A549 (cell line): ENCODE results near the gene BTF3. TPM values are rescaled to one million over a fixed set of nuclear protein-coding genes. Genes with fewer than 3 reads are reported as not detected.

Experiments used
- ATAC-seq, 2 experiments: fragments of 200-7000 bp in 1 of 2; fragments of >200 bp in 1 of 2; cut with Nextera tagmentation in 1 of 2; cut with Tn5 transposase in 1 of 2; 3 replicates each; pipeline versions ENCODE4 v1.8.0 to v1.9.1; 2018 to 2020; ENCODE audit warnings: mild to moderate bottlenecking in 1 of 2, moderate library complexity in 1 of 2
- CTCF ChIA-PET: fragments of 300-600 bp; sonication (Branson Sonifier 250); formaldehyde crosslinking; extraction: SDS; loops from one replicate; lab custom pipeline; 2021; ENCODE audit warnings: antibody characterized with exemption, inconsistent platforms; lab: Yijun Ruan, JAX
- POLR2A ChIA-PET: fragments of 350-600 bp; formaldehyde crosslinking; extraction: SDS; loops from one replicate; lab custom pipeline; 2021; ENCODE audit warnings: antibody characterized with exemption, inconsistent platforms; lab: Yijun Ruan, JAX
- DNase-seq, 2 experiments: peaks; one replicate each; pipeline versions ENCODE4 v3.0.0 to v3.0.0-alpha.2; 2011 to 2016; ENCODE audit warnings: low read depth in 1 of 2, low spot score in 1 of 2
- FAIRE-seq: peaks from 2 replicates; lab custom pipeline; 2011; peaks lifted over from hg19 to GRCh38; lab: Jason Lieb, UNC
- H3K27ac ChIP-seq, 2 experiments: fragments of >200 bp; sonication (Bioruptor Twin); formaldehyde crosslinking; 3 replicates each; pipeline ENCODE4 v1.5.1; 2016 to 2017
- H3K4me1 ChIP-seq: fragments of >200 bp; sonication (Bioruptor Twin); formaldehyde crosslinking; 3 replicates; pipeline ENCODE4 v1.6.1; 2016
- H3K4me2 ChIP-seq: fragments of >200 bp; sonication (Bioruptor Twin); formaldehyde crosslinking; 3 replicates; pipeline ENCODE4 v1.6.1; 2016
- H3K4me3 ChIP-seq: fragments of >200 bp; sonication (Bioruptor Twin); formaldehyde crosslinking; 3 replicates; pipeline ENCODE4 v1.5.1; 2016
- H3K9me3 ChIP-seq: fragments of >200 bp; sonication (Bioruptor Twin); formaldehyde crosslinking; 3 replicates; pipeline ENCODE4 v1.6.1; 2016
- ATOH8 ChIP-seq: fragments of 250-450 bp; sonication (Bioruptor Pico); IDR thresholded peaks from 2 replicates; pipeline ENCODE4 v1.5.0; 2020; ENCODE audit warnings: low read depth, mild to moderate bottlenecking, moderate library complexity
- BCL3 ChIP-seq: fragments of >200 bp; sonication (Bioruptor Twin); formaldehyde crosslinking; IDR thresholded peaks from 3 replicates; pipeline ENCODE4 v1.6.1; 2016
- BHLHE40 ChIP-seq: IDR thresholded peaks from 2 replicates; pipeline ENCODE4 v1.6.1; 2012; ENCODE audit warnings: low read depth, low read length, inconsistent platforms
- CBX2 ChIP-seq: fragments of 200-600 bp; sonication (generic); IDR thresholded peaks from 2 replicates; pipeline ENCODE4 v1.6.1; 2016; ENCODE audit warnings: low read depth, mild to moderate bottlenecking, borderline replicate concordance
- CBX8 ChIP-seq: fragments of 200-600 bp; sonication (generic); IDR thresholded peaks from 2 replicates; pipeline ENCODE4 v1.6.1; 2016
- CHD2 ChIP-seq: fragments of 150-350 bp; IDR thresholded peaks from 2 replicates; pipeline ENCODE4 v1.6.1; 2014; ENCODE audit warnings: low read length; ENCODE audit not compliant: partially characterized antibody
- EHMT2 ChIP-seq: fragments of 200-600 bp; sonication (generic); IDR thresholded peaks from 2 replicates; pipeline ENCODE4 v1.6.1; 2016; ENCODE audit warnings: antibody characterized with exemption, low read depth, mild to moderate bottlenecking, moderate library complexity
- EP300 ChIP-seq, 2 experiments: fragments of >200 bp; sonication (Bioruptor Twin); formaldehyde crosslinking; IDR thresholded peaks; 2 replicates in 1 of 2; 3 replicates in 1 of 2; pipeline ENCODE4 v1.6.1; 2016 to 2017
- FOSB ChIP-seq: fragments of 250-450 bp; sonication (Bioruptor Pico); IDR thresholded peaks from 2 replicates; pipeline ENCODE4 v1.5.0; 2020; ENCODE audit warnings: mild to moderate bottlenecking, moderate library complexity
- FOSL2 ChIP-seq, 2 experiments: fragments of 450-650 bp in 1 of 2; fragments of >200 bp in 1 of 2; sonication (Bioruptor Twin) in 1 of 2; formaldehyde crosslinking; IDR thresholded peaks; 2 replicates each; pipeline versions ENCODE4 v1.5.0 to v1.6.1; 2016 to 2020; ENCODE audit warnings: mild to moderate bottlenecking in 1 of 2, moderate library complexity in 1 of 2
- FOXS1 ChIP-seq: fragments of 250-450 bp; sonication (Bioruptor Pico); IDR thresholded peaks from 2 replicates; pipeline ENCODE4 v1.5.0; 2020; ENCODE audit warnings: mild to moderate bottlenecking, moderate library complexity
- HDAC2 ChIP-seq: fragments of 200-600 bp; sonication (generic); IDR thresholded peaks from 2 replicates; pipeline ENCODE4 v1.6.1; 2016
- HES2 ChIP-seq: fragments of >200 bp; sonication (Bioruptor Twin); formaldehyde crosslinking; IDR thresholded peaks from 2 replicates; pipeline ENCODE4 v1.6.1; 2016
- HOXB5 ChIP-seq: fragments of 250-450 bp; sonication (Bioruptor Pico); IDR thresholded peaks from 2 replicates; pipeline ENCODE4 v1.5.0; 2020; ENCODE audit warnings: mild to moderate bottlenecking, moderate library complexity
- KDM5A ChIP-seq: fragments of 200-600 bp; sonication (generic); IDR thresholded peaks from 2 replicates; pipeline ENCODE4 v1.6.1; 2016; ENCODE audit warnings: antibody characterized with exemption, mild to moderate bottlenecking
- MAFK ChIP-seq: fragments of 450-650 bp; IDR thresholded peaks from 2 replicates; pipeline ENCODE4 v1.6.1; 2014; ENCODE audit not compliant: partially characterized antibody
- MAX ChIP-seq: IDR thresholded peaks from 2 replicates; pipeline ENCODE4 v1.6.1; 2012
- MAZ ChIP-seq: fragments of 150-350 bp; IDR thresholded peaks from 2 replicates; pipeline ENCODE4 v1.6.1; 2014; ENCODE audit warnings: antibody characterized with exemption, low read depth, low read length, borderline replicate concordance
- MYC ChIP-seq: IDR thresholded peaks from 2 replicates; pipeline ENCODE4 v1.6.1; 2012; ENCODE audit warnings: mild to moderate bottlenecking, inconsistent platforms, low read length, improper control_type of control experiment, borderline replicate concordance
- NFE2L2 ChIP-seq: fragments of 150-350 bp; conservative IDR thresholded peaks from 2 replicates; pipeline ENCODE4 v1.6.1; 2014; ENCODE audit warnings: low read length
- NPAS2 ChIP-seq: fragments of 250-450 bp; sonication (Bioruptor Pico); IDR thresholded peaks from 2 replicates; pipeline ENCODE4 v1.8.0; 2022; ENCODE audit warnings: mild to moderate bottlenecking, moderate library complexity, borderline replicate concordance
- PHF8 ChIP-seq: fragments of 200-600 bp; sonication (generic); IDR thresholded peaks from 2 replicates; pipeline ENCODE4 v1.6.1; 2016; ENCODE audit warnings: low read depth, mild to moderate bottlenecking, antibody characterized with exemption, moderate library complexity, borderline replicate concordance
- POLR2A ChIP-seq: IDR thresholded peaks from 2 replicates; pipeline ENCODE4 v1.6.1; 2012; ENCODE audit warnings: mild to moderate bottlenecking, low read length
- RARB ChIP-seq: fragments of 250-450 bp; sonication (Bioruptor Pico); IDR thresholded peaks from 2 replicates; pipeline ENCODE4 v1.8.0; 2021; ENCODE audit warnings: mild to moderate bottlenecking, moderate library complexity
- RFX5 ChIP-seq: fragments of 450-650 bp; IDR thresholded peaks from 2 replicates; pipeline ENCODE4 v1.7.1; 2014; ENCODE audit warnings: antibody characterized with exemption, mild to moderate bottlenecking, moderate library complexity
- RNF2 ChIP-seq: fragments of 200-600 bp; sonication (generic); IDR thresholded peaks from 2 replicates; pipeline ENCODE4 v1.6.1; 2016; ENCODE audit warnings: low read depth, mild to moderate bottlenecking, antibody characterized with exemption, moderate library complexity, borderline replicate concordance
- SREBF2 ChIP-seq: fragments of 450-650 bp; IDR thresholded peaks from 2 replicates; pipeline ENCODE4 v1.6.1; 2014; ENCODE audit warnings: mild to moderate bottlenecking, moderate library complexity
- TFCP2L1 ChIP-seq: fragments of 250-450 bp; sonication (Bioruptor Pico); IDR thresholded peaks from 2 replicates; pipeline ENCODE4 v1.5.0; 2021; ENCODE audit warnings: mild to moderate bottlenecking
- TP53 ChIP-seq: fragments of 250-450 bp; sonication (Bioruptor Pico); IDR thresholded peaks from 2 replicates; pipeline ENCODE4 v1.5.0; 2021; ENCODE audit warnings: mild to moderate bottlenecking, moderate library complexity
- ZC3H11A ChIP-seq: fragments of 450-650 bp; IDR thresholded peaks from 2 replicates; pipeline ENCODE4 v1.6.1; 2014; ENCODE audit warnings: antibody characterized with exemption, mild to moderate bottlenecking
- ZSCAN20 ChIP-seq: fragments of 250-450 bp; sonication (Bioruptor Pico); IDR thresholded peaks from 2 replicates; pipeline ENCODE4 v1.8.0; 2022; ENCODE audit warnings: mild to moderate bottlenecking, moderate library complexity
- WGBS: methylation state at CpG from one replicate; pipeline ENCODE4 v1.1.6; 2017; ENCODE audit errors: missing lambda C conversion rate; 5-methylcytosine and 5-hydroxymethylcytosine counted together
- polyA plus RNA-seq, 4 experiments: library from polyadenylated mRNA; depleted of rRNA in 3 of 4; stranded (reverse); fragments of >200 nt; fragmentation: RNase III in 1 of 4; extraction: RNeasy Plus Mini Kit Qiagen cat#74134 plus additional on column Dnase treatment in 1 of 4; gene quantifications; 2 replicates in 3 of 4; 3 replicates in 1 of 4; pipeline ENCODE4 v1.2.3, GENCODE V29; 2011 to 2017

BTF3 gene
- polyA plus RNA-seq, 2 of the 4 experiments (the other 2 are of a cell fraction) = 1,048 to 1,159 TPM

- WGBS = 37% methylated on average over 1 of the region's 1 CpG
- Histone ChIP-seq H3K27ac (no peak overlapping the region), H3K4me1 (no peaks in the 10 kb centered on the region), H3K4me2 (no peak overlapping the region), H3K4me3 (no peak overlapping the region), H3K9me3 (peaks cover 15% of the 10 kb centered on the region)
- ChIA-PET POLR2A (no interaction called here), CTCF (interaction anchor here (0.7 to 2.8 kb wide), 3 partner anchors 12 to 1119 kb away, joined by 3 to 21 read pairs (median 3); no protein-coding TSS in a partner anchor)
- DNase-seq = no peak
- ATAC-seq = no peak
- TF ChIP-seq POLR2A (no peak), MAZ (no peak), SREBF2 (no peak), FOXS1 (no peak)
- no peak for FAIRE-seq
These were observed 33.1 kb downstream of the BTF3 start for GRCh38 chr5:73531356-73531755.

GRCh38 chr5:73532195-73532594 is 34.0 kb downstream of the BTF3 start:
- H3K27ac ChIP-seq = no peak overlapping the region
- H3K4me1 ChIP-seq = no peaks in the 10 kb centered on the region
- H3K9me3 ChIP-seq = peaks cover 15% of the 10 kb centered on the region
- TF ChIP-seq CBX8 (no peak), KDM5A (no peak), FOSB (no peak), HDAC2 (no peak), RNF2 (no peak), HES2 (no peak), PHF8 (no peak), EP300 (IDR thresholded peaks at IDR 0.05) (no peak), HOXB5 (CRISPR knock-in tag) (no peak), MYC (no peak), NPAS2 (CRISPR knock-in tag) (no peak), BCL3 (no peak), ATOH8 (CRISPR knock-in tag) (no peak), MAX (no peak), RARB (CRISPR knock-in tag) (no peak), TFCP2L1 (CRISPR knock-in tag) (no peak), ZC3H11A (no peak), FOXS1 (no peak), BHLHE40 (no peak), RFX5 (no peak)
- TF ChIP-seq, all 56 proteins: peak for 0
- 54% methylated on average over 5 of the region's 5 CpGs for WGBS
- no peak for ATAC-seq
- POLR2A ChIA-PET = no interaction called here
- CTCF ChIA-PET = interaction anchor here (1.4 to 2.8 kb wide), 2 partner anchors 13 to 45 kb away, joined by 3 to 21 read pairs; no protein-coding TSS in a partner anchor
- Histone ChIP-seq H3K4me2 (no peak overlapping the region), H3K4me3 (no peak overlapping the region)
- no peak for DNase-seq
- FAIRE-seq = no peak

GRCh38 chr5:73534011-73534644 is 35.9 kb downstream of the BTF3 start:
- H3K4me2 ChIP-seq = no peak overlapping the region
- H3K4me3 ChIP-seq = no peak overlapping the region
- POLR2A ChIA-PET = no interaction called here
- FAIRE-seq (no peak), ATAC-seq (no peak), DNase-seq (no peak)
- peaks cover 15% of the 10 kb centered on the region for H3K9me3 ChIP-seq
- no peak overlapping the region for H3K27ac ChIP-seq
- TF ChIP-seq HDAC2 (no peak), HES2 (no peak), CHD2 (no peak), TFCP2L1 (CRISPR knock-in tag) (no peak), ZSCAN20 (CRISPR knock-in tag) (no peak), SREBF2 (no peak), FOSB (no peak), MAFK (no peak), NFE2L2 (no peak), BCL3 (no peak), FOSL2 (IDR thresholded peaks at IDR 0.05) (no peak), FOSL2 (CRISPR knock-in tag; IDR thresholded peaks at IDR 0.05) (no peak), KDM5A (no peak), CBX2 (no peak), RNF2 (no peak), EHMT2 (no peak), TP53 (CRISPR knock-in tag) (no peak)
- CTCF ChIA-PET = interaction anchor here (1.5 to 12.3 kb wide), 2 partner anchors 15 to 37 kb away, joined by 5 to 193 read pairs; no protein-coding TSS in a partner anchor
- no peaks in the 10 kb centered on the region for H3K4me1 ChIP-seq
- 46% methylated on average over 5 of the region's 5 CpGs for WGBS
